Progenitor cell of endocrine pancreas (in vitro differentiated cells): ENCODE results near the gene CALM1. TPM values are rescaled to one million over a fixed set of nuclear protein-coding genes. Genes with fewer than 3 reads are reported as not detected.
A peak's percentile ranks its signal among the peaks of the same experiment; 100 is the strongest.

ENCODE experiments used
- DNase-seq: peaks from one replicate; pipeline ENCODE4 v3.0.0; 2021; ENCODE audit warnings: low spot score; ENCODE audit not compliant: unreplicated experiment
- H3K27ac Mint-ChIP-seq: 2 replicates; pipeline ENCODE4 v1.8.0; 2021; ENCODE audit warnings: mild to moderate bottlenecking, moderate library complexity, mixed read lengths
- H3K27me3 Mint-ChIP-seq: 2 replicates; pipeline ENCODE4 v1.8.0; 2021; ENCODE audit warnings: mixed read lengths
- H3K36me3 Mint-ChIP-seq: 2 replicates; pipeline ENCODE4 v1.8.0; 2022; ENCODE audit warnings: mixed read lengths; ENCODE audit not compliant: insufficient read depth
- H3K4me1 Mint-ChIP-seq: 2 replicates; pipeline ENCODE4 v1.8.0; 2021; ENCODE audit warnings: low read depth, mixed read lengths
- H3K4me3 Mint-ChIP-seq: 2 replicates; pipeline ENCODE4 v1.8.0; 2021; ENCODE audit warnings: low read depth, mild to moderate bottlenecking, moderate library complexity, mixed read lengths
- H3K9me3 Mint-ChIP-seq: 2 replicates; pipeline ENCODE4 v1.8.0; 2021; ENCODE audit warnings: low read depth, mixed read lengths
- CTCF ChIP-seq: fragments of 200-600 bp; sonication (generic); IDR thresholded peaks from one replicate; pipeline ENCODE4 v1.5.0; 2021; ENCODE audit warnings: antibody characterized with exemption, mild to moderate bottlenecking; ENCODE audit not compliant: unreplicated experiment
- total RNA-seq: library from RNA; stranded (reverse); gene quantifications from 2 replicates; pipeline ENCODE4 v1.2.1, GENCODE V29; 2021

The CALM1 gene
- total RNA-seq, 1 donor from 2014 or later, result 331 TPM

GRCh38 chr14:90405101-90405500, 8.3 kb downstream of the CALM1 start:
- no peak for DNase-seq
- Mint-ChIP-seq H3K27me3 (no peaks in the 10 kb centered on the region), H3K27ac (no peak overlapping the region), H3K36me3 (peaks cover 45% of the 10 kb centered on the region), H3K4me3 (no peak overlapping the region), H3K4me1 (peaks cover 12% of the 10 kb centered on the region), H3K9me3 (no peaks in the 10 kb centered on the region)
- no peak for TF ChIP-seq CTCF

GRCh38 chr14:90405755-90406154, 8.9 kb downstream of the CALM1 start:
- Mint-ChIP-seq H3K27ac (no peak overlapping the region), H3K9me3 (no peaks in the 10 kb centered on the region), H3K36me3 (peaks cover 41% of the 10 kb centered on the region), H3K27me3 (no peaks in the 10 kb centered on the region), H3K4me1 (peaks cover 6% of the 10 kb centered on the region), H3K4me3 (no peak overlapping the region)
- TF ChIP-seq CTCF, result no peak
- DNase-seq, result no peak

- no peaks in the 10 kb centered on the region for H3K27me3 Mint-ChIP-seq
- H3K9me3 Mint-ChIP-seq, result no peaks in the 10 kb centered on the region
- H3K27ac Mint-ChIP-seq, result peak overlapping the region; percentile 57
- no peak overlapping the region for H3K4me3 Mint-ChIP-seq
- peaks cover 36% of the 10 kb centered on the region for H3K36me3 Mint-ChIP-seq
- no peaks in the 10 kb centered on the region for H3K4me1 Mint-ChIP-seq
- TF ChIP-seq CTCF, result no peak
- DNase-seq, result no peak
These were observed 9.6 kb downstream of the CALM1 start for GRCh38 chr14:90406384-90406798.

GRCh38 chr14:90407230-90407629, 10.4 kb downstream of the CALM1 start:
- DNase-seq, result no peak
- no peak for TF ChIP-seq CTCF
- Mint-ChIP-seq H3K9me3 (no peaks in the 10 kb centered on the region), H3K4me3 (no peak overlapping the region), H3K4me1 (no peaks in the 10 kb centered on the region), H3K27ac (no peak overlapping the region), H3K27me3 (no peaks in the 10 kb centered on the region), H3K36me3 (peaks cover 31% of the 10 kb centered on the region)

GRCh38 chr14:90408713-90409112, 11.9 kb downstream of the CALM1 start:
- Mint-ChIP-seq H3K36me3 (peaks cover 19% of the 10 kb centered on the region), H3K9me3 (no peaks in the 10 kb centered on the region), H3K4me3 (no peak overlapping the region), H3K27me3 (no peaks in the 10 kb centered on the region), H3K4me1 (no peaks in the 10 kb centered on the region), H3K27ac (no peak overlapping the region)
- DNase-seq, result no peak
- TF ChIP-seq CTCF, result no peak
